T1000 (cell line): ENCODE results near the gene SF3B5.
"Not testable (repeated sequence)": the region's sequence is repeated elsewhere in the genome, so short reads cannot be mapped to it uniquely, and the experiment has no call there.

ENCODE experiments used
- DNase-seq: peaks from one replicate; lab custom pipeline; 2025; ENCODE audit warnings: mixed read lengths; lab: John Stamatoyannopoulos, UW

SF3B5 gene

GRCh38 chr6:144063744-144064401 lies 31.5 kb downstream of the SF3B5 start:
- DNase-seq, result peak; percentile 19

- no peak for DNase-seq
Measured at GRCh38 chr6:144063246-144063743, 32.1 kb downstream of the SF3B5 start.

- no peak for DNase-seq
Measured at GRCh38 chr6:144062786-144063185, 32.6 kb downstream of the SF3B5 start.

GRCh38 chr6:144059139-144059538 lies 36.2 kb downstream of the SF3B5 start:
- DNase-seq, result no peak

- DNase-seq, result no peak
Measured at GRCh38 chr6:144055121-144055931, 40.0 kb downstream of the SF3B5 start.

- DNase-seq, result no peak
Measured at GRCh38 chr6:144053601-144054000, 41.8 kb downstream of the SF3B5 start.

GRCh38 chr6:144052488-144052887 lies 42.9 kb downstream of the SF3B5 start:
- DNase-seq, result no peak

- DNase-seq, result no peak
Measured at GRCh38 chr6:144049386-144049785, 46.0 kb downstream of the SF3B5 start.

GRCh38 chr6:144047688-144048087 lies 47.7 kb downstream of the SF3B5 start:
- DNase-seq, result no peak

- DNase-seq, result not testable (repeated sequence)
Measured at GRCh38 chr6:144046672-144047071, 48.7 kb downstream of the SF3B5 start.

- DNase-seq, result not testable (repeated sequence)
Measured at GRCh38 chr6:144044989-144045388, 50.4 kb downstream of the SF3B5 start.
